Liver (tissue), 9 donors: Measurements from ENCODE around the gene DTD1. TPM values are rescaled to one million over a fixed set of nuclear protein-coding genes. Genes with fewer than 3 reads are reported as not detected.

Experiments used
- DNase-seq: peaks from one replicate; pipeline ENCODE4 v3.0.0-alpha.2; 2017; ENCODE audit warnings: low spot score
- H3K27ac ChIP-seq, 2 donors: one replicate each; pipeline ENCODE4 v1.7.0; 2013; ENCODE audit warnings: inconsistent platforms in 2 of 2, low read length in 2 of 2, control low read depth in 1 of 2, low read depth in 1 of 2, mild to moderate bottlenecking in 1 of 2
- H3K27me3 ChIP-seq, 4 donors: one replicate each; pipeline versions ENCODE4 v1.6.1 to v1.7.0; 2013; ENCODE audit warnings: low read length in 3 of 4, inconsistent platforms in 1 of 4, mild to moderate bottlenecking in 1 of 4, moderate library complexity in 1 of 4; ENCODE audit not compliant: control insufficient read depth in 4 of 4, insufficient read depth in 4 of 4
- H3K36me3 ChIP-seq, 4 donors: one replicate each; pipeline versions ENCODE4 v1.6.1 to v1.7.0; 2013; ENCODE audit warnings: low read length in 3 of 4, mild to moderate bottlenecking in 3 of 4, low read depth in 1 of 4, moderate library complexity in 1 of 4; ENCODE audit not compliant: control insufficient read depth in 4 of 4, insufficient read depth in 3 of 4
- H3K4me1 ChIP-seq, 4 donors: one replicate each; pipeline versions ENCODE4 v1.6.1 to v1.7.0; 2013; ENCODE audit warnings: low read length in 3 of 4, mild to moderate bottlenecking in 3 of 4, moderate library complexity in 1 of 4; ENCODE audit not compliant: control insufficient read depth in 4 of 4, insufficient read depth in 4 of 4
- H3K4me3 ChIP-seq, 3 donors: one replicate each; pipeline versions ENCODE4 v1.6.1 to v1.7.0; 2013; ENCODE audit warnings: low read length in 3 of 3, control low read depth in 1 of 3, low read depth in 1 of 3, mild to moderate bottlenecking in 1 of 3
- H3K9ac ChIP-seq, 2 donors: one replicate each; pipeline ENCODE4 v1.7.0; 2013; ENCODE audit warnings: low read length in 2 of 2, mild to moderate bottlenecking in 2 of 2, moderate library complexity in 2 of 2, control low read depth in 1 of 2, low read depth in 1 of 2
- H3K9me3 ChIP-seq, 4 donors: one replicate each; pipeline versions ENCODE4 v1.6.1 to v1.7.0; 2013; ENCODE audit warnings: low read length in 3 of 4; ENCODE audit not compliant: control insufficient read depth in 4 of 4
- CTCF ChIP-seq: fragments of 150-350 bp; IDR thresholded peaks from 2 replicates; pipeline ENCODE4 v1.5.1; 2017; ENCODE audit warnings: improper control_type of control experiment, low read depth, low read length; ENCODE audit not compliant: missing input control
- EGR1 ChIP-seq, 2 donors: IDR thresholded peaks; 2 replicates each; pipeline ENCODE4 v1.6.1; 2016 to 2018; ENCODE audit warnings: antibody characterized with exemption in 2 of 2, low read depth in 2 of 2
- FOXA1 ChIP-seq: IDR thresholded peaks from 2 replicates; pipeline ENCODE4 v1.6.1; 2016; ENCODE audit warnings: antibody characterized with exemption
- FOXA2 ChIP-seq: IDR thresholded peaks from 2 replicates; pipeline ENCODE4 v1.6.1; 2016; ENCODE audit warnings: antibody characterized with exemption
- GABPA ChIP-seq, 2 donors: IDR thresholded peaks in 1 of 2; conservative IDR thresholded peaks in 1 of 2; 2 replicates each; pipeline ENCODE4 v1.6.1; 2016; ENCODE audit warnings: antibody characterized with exemption in 2 of 2, mild to moderate bottlenecking in 1 of 2, moderate library complexity in 1 of 2
- HNF4A ChIP-seq, 2 donors: conservative IDR thresholded peaks; 2 replicates each; pipeline ENCODE4 v1.6.1; 2016; ENCODE audit warnings: antibody characterized with exemption in 2 of 2, mild to moderate bottlenecking in 2 of 2
- HNF4G ChIP-seq: IDR thresholded peaks from 2 replicates; pipeline ENCODE4 v1.6.1; 2016; ENCODE audit warnings: antibody characterized with exemption
- JUND ChIP-seq, 2 donors: IDR thresholded peaks; 2 replicates each; pipeline ENCODE4 v1.6.1; 2016; ENCODE audit warnings: antibody characterized with exemption in 2 of 2
- MAX ChIP-seq: IDR thresholded peaks from 2 replicates; pipeline ENCODE4 v1.6.1; 2016; ENCODE audit warnings: antibody characterized with exemption
- NR2F2 ChIP-seq: IDR thresholded peaks from 2 replicates; pipeline ENCODE4 v1.6.1; 2016; ENCODE audit warnings: antibody characterized with exemption
- RAD21 ChIP-seq, 2 donors: IDR thresholded peaks; 2 replicates each; pipeline ENCODE4 v1.6.1; 2016; ENCODE audit warnings: antibody characterized with exemption in 2 of 2, mild to moderate bottlenecking in 2 of 2
- RXRA ChIP-seq, 2 donors: IDR thresholded peaks; 2 replicates each; pipeline ENCODE4 v1.6.1; 2017 to 2018; ENCODE audit warnings: antibody characterized with exemption in 2 of 2, mild to moderate bottlenecking in 1 of 2
- SP1 ChIP-seq: IDR thresholded peaks from 2 replicates; pipeline ENCODE4 v1.6.1; 2018; ENCODE audit warnings: antibody characterized with exemption, mild to moderate bottlenecking
- TAF1 ChIP-seq: conservative IDR thresholded peaks from 2 replicates; pipeline ENCODE4 v1.6.1; 2016; ENCODE audit warnings: antibody characterized with exemption, mild to moderate bottlenecking
- YY1 ChIP-seq: IDR thresholded peaks from 2 replicates; pipeline ENCODE4 v1.6.1; 2016; ENCODE audit warnings: antibody characterized with exemption, mild to moderate bottlenecking
- WGBS: extraction: QIAGEN DNeasy Blood & Tissue Kit; methylation state at CpG from one replicate; pipeline ENCODE4 v1.1.7; 2013; 5-methylcytosine and 5-hydroxymethylcytosine counted together
- polyA plus RNA-seq, 2 donors: library from polyadenylated mRNA; stranded (reverse) in 1 of 2; unstranded in 1 of 2; fragments of 200-250 nt in 1 of 2; fragments of >200 nt in 1 of 2; fragmentation: Nextera tagmentation in 1 of 2; extraction: Ambion mirVana in 1 of 2; gene quantifications; one replicate each; pipeline versions ENCODE4 v1.2.1 to v1.2.3, GENCODE V29; 2013 to 2015
- total RNA-seq, 2 donors: library from RNA; depleted of rRNA; stranded (reverse); fragments of >200 nt; gene quantifications; one replicate each; pipeline ENCODE4 v1.2.3, GENCODE V29; 2014
- TF ChIP-seq, protein P1 (sequence below): IDR thresholded peaks from 2 replicates; pipeline ENCODE4 v1.6.1; 2016; ENCODE audit warnings: antibody characterized with exemption
- TF ChIP-seq, protein P2 (sequence below): IDR thresholded peaks from 2 replicates; pipeline ENCODE4 v1.6.1; 2016; ENCODE audit warnings: antibody characterized with exemption
- TF ChIP-seq, protein P3 (sequence below): IDR thresholded peaks from 2 replicates; pipeline ENCODE4 v1.6.1; 2016; ENCODE audit warnings: antibody characterized with exemption, mild to moderate bottlenecking
- donor health status: healthy.
- donor health status: healthy.
- donor health status: healthy.
- donor health status: healthy.
- donor health status: healthy.

Gene DTD1
- total and polyA plus RNA-seq, 4 donors = 7.8 to 11.3 (median 10.1) TPM

GRCh38 chr20:18754030-18754652, 166.3 kb downstream of the DTD1 start:
- no peak overlapping the region for H3K4me3 ChIP-seq
- TF ChIP-seq FOXA2 (no peak), FOXA1 (no peak), TAF1 (no peak), JUND (IDR thresholded peaks at IDR 0.05) (no peak), HNF4G (no peak), EGR1 (IDR thresholded peaks at IDR 0.05; ENCODE audit: low read depth in 2 of 2) (no peak), GABPA (IDR thresholded peaks at IDR 0.05 in 1 of 2, conservative IDR thresholded peaks at IDR 0.05 in 1 of 2) (no peak), HNF4A (conservative IDR thresholded peaks at IDR 0.05) (no peak), MAX (no peak), RXRA (IDR thresholded peaks at IDR 0.05) (no peak), RAD21 (IDR thresholded peaks at IDR 0.05) (no peak), YY1 (no peak), NR2F2 (no peak), CTCF (no peak), SP1 (no peak)
- TF ChIP-seq, protein P1, sequence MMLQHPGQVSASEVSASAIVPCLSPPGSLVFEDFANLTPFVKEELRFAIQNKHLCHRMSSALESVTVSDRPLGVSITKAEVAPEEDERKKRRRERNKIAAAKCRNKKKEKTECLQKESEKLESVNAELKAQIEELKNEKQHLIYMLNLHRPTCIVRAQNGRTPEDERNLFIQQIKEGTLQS = no peak
- TF ChIP-seq, protein P2, sequence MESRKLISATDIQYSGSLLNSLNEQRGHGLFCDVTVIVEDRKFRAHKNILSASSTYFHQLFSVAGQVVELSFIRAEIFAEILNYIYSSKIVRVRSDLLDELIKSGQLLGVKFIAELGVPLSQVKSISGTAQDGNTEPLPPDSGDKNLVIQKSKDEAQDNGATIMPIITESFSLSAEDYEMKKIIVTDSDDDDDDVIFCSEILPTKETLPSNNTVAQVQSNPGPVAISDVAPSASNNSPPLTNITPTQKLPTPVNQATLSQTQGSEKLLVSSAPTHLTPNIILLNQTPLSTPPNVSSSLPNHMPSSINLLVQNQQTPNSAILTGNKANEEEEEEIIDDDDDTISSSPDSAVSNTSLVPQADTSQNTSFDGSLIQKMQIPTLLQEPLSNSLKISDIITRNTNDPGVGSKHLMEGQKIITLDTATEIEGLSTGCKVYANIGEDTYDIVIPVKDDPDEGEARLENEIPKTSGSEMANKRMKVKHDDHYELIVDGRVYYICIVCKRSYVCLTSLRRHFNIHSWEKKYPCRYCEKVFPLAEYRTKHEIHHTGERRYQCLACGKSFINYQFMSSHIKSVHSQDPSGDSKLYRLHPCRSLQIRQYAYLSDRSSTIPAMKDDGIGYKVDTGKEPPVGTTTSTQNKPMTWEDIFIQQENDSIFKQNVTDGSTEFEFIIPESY = no peak
- TF ChIP-seq, protein P3, sequence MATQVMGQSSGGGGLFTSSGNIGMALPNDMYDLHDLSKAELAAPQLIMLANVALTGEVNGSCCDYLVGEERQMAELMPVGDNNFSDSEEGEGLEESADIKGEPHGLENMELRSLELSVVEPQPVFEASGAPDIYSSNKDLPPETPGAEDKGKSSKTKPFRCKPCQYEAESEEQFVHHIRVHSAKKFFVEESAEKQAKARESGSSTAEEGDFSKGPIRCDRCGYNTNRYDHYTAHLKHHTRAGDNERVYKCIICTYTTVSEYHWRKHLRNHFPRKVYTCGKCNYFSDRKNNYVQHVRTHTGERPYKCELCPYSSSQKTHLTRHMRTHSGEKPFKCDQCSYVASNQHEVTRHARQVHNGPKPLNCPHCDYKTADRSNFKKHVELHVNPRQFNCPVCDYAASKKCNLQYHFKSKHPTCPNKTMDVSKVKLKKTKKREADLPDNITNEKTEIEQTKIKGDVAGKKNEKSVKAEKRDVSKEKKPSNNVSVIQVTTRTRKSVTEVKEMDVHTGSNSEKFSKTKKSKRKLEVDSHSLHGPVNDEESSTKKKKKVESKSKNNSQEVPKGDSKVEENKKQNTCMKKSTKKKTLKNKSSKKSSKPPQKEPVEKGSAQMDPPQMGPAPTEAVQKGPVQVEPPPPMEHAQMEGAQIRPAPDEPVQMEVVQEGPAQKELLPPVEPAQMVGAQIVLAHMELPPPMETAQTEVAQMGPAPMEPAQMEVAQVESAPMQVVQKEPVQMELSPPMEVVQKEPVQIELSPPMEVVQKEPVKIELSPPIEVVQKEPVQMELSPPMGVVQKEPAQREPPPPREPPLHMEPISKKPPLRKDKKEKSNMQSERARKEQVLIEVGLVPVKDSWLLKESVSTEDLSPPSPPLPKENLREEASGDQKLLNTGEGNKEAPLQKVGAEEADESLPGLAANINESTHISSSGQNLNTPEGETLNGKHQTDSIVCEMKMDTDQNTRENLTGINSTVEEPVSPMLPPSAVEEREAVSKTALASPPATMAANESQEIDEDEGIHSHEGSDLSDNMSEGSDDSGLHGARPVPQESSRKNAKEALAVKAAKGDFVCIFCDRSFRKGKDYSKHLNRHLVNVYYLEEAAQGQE = no peak
- H3K27me3 ChIP-seq = no peaks in the 10 kb centered on the region
- no peak for DNase-seq
- no peaks in the 10 kb centered on the region for H3K4me1 ChIP-seq
- 66% methylated on average over 5 of the region's 5 CpGs for WGBS
- no peaks in the 10 kb centered on the region for H3K9me3 ChIP-seq
- no peaks in the 10 kb centered on the region for H3K36me3 ChIP-seq
- no peak overlapping the region for H3K27ac ChIP-seq
- H3K9ac ChIP-seq = no peak overlapping the region
